ENCODE measurements around the gene KCNA1. TPM values are rescaled to one million over a fixed set of nuclear protein-coding genes. Genes with fewer than 3 reads are reported as not detected.

Gene KCNA1
- total RNA-seq, 1 experiment from 2014 or later = 2.2 TPM

DNA sequence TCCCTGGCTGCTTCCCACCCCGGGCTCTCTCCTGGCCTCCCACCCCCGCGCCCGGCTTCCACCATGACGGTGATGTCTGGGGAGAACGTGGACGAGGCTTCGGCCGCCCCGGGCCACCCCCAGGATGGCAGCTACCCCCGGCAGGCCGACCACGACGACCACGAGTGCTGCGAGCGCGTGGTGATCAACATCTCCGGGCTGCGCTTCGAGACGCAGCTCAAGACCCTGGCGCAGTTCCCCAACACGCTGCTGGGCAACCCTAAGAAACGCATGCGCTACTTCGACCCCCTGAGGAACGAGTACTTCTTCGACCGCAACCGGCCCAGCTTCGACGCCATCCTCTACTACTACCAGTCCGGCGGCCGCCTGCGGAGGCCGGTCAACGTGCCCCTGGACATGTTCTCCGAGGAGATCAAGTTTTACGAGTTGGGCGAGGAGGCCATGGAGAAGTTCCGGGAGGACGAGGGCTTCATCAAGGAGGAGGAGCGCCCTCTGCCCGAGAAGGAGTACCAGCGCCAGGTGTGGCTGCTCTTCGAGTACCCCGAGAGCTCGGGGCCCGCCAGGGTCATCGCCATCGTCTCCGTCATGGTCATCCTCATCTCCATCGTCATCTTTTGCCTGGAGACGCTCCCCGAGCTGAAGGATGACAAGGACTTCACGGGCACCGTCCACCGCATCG, 1.8 kb downstream of the KCNA1 start:
- no peak for DNase-seq (ENCODE audit: low read depth)

DNA sequence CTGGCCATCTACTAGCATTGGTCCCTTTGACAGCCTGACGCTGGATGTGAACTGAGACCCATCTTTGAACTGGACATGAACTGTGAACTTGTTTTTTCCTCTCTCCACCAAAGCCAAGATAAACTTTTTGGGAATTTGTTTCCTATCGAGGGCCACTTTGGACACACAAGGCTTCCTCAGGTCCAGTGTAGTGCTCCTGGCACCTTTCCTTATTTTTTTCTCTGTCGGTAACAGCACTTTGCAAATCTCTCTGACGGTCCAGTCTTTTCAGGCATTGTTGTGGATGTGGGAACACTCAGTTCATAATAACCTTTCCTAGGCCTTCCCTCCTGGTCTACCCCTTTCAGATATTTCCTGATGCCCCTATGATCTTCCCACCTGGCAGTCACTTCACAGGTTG, 5.0 kb downstream of the KCNA1 start:
- no peak for DNase-seq (ENCODE audit: low read depth)

DNA sequence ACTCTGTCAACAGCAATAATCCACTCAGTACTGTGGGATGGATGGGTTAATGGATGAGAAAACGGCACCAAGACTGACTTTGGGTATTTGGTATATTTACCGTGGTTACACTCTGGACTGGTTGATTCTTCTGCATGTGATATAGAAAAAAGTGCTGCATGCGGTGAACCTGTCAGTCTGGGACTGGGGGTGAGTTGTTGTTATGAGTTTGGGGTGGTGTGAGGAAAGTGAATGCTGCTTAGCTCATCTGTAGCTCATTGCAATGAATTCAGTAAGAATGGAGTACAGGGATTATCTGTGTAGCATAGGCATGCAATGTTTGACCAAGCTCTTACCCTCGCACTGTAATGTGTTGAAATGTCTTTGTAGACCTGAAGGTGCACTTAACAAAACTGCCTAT, 6.0 kb downstream of the KCNA1 start:
- no peak for DNase-seq (ENCODE audit: low read depth)

DNA sequence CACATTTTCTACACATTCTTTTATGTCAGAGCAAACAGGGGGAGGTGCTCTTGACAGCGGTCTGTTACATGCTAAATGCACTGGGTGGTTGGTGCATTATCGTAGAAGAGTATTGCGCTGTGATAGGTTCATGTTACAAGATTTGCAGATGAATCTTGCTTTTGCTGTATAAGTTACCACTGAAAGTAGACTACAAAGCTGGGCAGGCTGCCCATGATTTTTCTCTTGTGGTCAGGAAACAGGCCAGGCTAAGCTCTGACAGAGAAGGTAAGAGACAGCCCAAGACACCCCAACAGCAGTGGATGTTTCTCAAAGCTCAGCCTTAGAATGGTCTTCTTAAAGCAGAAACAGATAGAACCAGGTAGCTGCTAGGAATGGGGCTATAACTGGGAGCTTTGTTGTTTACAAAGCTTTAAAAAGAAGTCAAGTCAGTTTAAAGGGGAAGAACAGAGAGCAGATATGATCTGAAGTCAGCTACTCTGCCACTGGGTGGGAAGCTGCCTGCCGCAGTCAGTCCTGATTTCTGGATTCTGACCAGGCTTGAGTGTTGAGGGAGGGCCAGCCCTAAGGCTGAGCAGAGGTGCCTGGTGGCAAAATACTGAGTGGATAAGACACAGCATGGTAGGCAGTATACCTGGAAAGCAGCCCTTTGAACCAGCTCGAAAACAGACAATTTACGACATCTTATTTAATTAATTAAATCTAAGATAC, 9.4 kb downstream of the KCNA1 start:
- peak; percentile 50 for DNase-seq (ENCODE audit: low read depth)

DNA sequence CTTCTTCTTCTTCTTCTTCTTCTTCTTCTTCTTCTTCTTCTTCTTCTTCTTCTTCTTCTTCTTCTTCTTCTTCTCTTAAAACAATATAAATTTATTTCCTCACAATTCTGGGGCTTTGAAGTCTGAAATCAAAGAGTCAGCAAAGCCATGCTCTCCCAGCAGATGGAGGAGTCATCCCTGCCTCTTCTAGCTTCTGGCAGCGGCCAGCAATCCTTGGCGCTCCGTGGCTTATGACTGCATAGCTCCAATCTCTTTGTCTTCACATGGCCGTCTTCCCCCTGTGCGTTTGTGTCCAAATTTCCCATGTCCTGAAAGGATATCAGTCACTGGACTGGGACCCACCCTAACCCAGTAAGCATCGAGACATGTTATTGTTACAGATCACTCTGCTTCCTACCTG, 22.9 kb downstream of the KCNA1 start:
- no peak for DNase-seq (ENCODE audit: low read depth)

GRCh38 chr12:4933411-4933810, 23.7 kb downstream of the KCNA1 start:
- DNase-seq (ENCODE audit: low read depth) = no peak

GRCh38 chr12:4934407-4935035, 24.8 kb downstream of the KCNA1 start:
- DNase-seq (ENCODE audit: low read depth) = no peak

DNA sequence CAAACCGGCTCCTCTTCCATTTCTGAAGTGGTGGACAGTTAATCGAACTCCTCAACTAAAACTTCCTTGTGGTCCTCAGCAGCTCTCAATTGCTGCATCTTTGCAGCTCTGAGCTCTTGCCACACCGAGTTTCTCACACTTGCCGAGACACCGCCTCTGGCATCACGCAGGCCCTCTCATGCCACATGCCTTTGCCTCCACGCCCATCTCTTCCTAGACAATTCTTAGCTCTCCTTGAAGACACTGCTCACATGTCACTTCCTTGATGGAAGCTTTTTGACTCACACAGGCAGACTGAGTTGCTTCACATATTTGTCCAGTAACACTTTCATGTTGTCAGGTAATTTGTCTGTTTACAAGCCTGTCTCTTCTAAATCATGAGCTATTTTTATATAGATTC, 29.2 kb downstream of the KCNA1 start:
- no peak for DNase-seq (ENCODE audit: low read depth)

GRCh38 chr12:4939418-4940023, 29.8 kb downstream of the KCNA1 start:
- DNase-seq (ENCODE audit: low read depth) = no peak

DNA sequence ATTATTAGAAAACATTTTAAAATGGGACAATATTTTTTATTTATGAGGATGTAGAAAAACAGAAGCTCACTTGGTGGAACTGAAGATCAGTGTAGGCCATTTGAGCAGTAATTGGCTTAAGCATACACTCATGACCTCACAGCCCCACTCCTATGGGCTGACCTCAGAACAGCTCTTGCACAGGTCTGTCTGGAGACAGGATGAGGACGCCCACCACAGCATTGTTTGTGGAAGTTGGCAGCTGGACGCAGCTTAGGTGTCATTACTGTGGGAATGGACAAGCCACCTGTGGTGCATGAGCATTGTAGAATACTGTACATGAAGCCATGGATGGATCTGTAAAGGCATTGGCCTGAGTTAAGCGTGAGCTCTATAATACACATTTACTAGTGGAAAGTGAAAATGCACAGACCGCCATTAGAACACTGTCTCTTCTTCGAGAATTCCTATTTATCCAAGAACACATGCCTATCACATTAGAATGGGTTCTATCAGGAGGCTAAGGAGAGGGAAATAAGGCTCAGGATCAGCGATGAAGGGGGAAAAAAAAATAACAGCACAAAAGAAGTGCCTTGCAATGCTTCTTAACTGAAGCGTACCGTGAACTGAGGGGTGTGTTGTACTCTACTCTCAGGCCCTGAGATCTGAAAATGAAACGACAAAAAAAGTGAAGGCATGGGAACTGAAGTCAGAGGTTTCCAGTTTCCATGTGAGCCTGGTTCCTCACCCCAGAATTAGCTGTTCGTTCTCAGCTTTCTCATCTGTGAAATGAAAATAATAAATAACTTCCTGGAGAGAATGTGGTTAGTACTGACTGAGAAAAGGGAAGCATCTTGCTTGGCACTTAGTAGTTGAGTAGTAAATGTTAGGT, 33.6 kb downstream of the KCNA1 start:
- DNase-seq (ENCODE audit: low read depth) = no peak

GRCh38 chr12:4943938-4944284, 34.2 kb downstream of the KCNA1 start:
- no peak for DNase-seq (ENCODE audit: low read depth)

GRCh38 chr12:4947253-4947652, 37.5 kb downstream of the KCNA1 start:
- DNase-seq (ENCODE audit: low read depth) = no peak

DNA sequence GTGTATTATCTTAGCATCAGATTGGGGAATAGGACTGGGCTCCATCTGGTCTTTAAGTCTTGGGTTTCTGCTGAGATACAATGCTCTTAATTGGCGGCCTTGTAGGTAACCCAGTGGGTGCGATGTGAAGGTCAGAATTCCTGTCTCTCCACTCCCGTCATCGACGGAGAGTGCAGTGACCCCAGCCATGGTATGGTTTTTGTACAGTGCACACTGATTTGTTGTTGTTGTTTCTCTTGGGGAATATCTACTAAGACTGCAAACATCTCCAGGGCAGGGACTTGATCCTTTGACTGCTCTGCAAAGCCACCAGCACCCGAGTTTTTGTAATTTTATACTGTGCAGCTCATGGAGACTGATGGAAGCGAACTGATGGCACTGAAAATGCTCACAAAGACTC, 41.4 kb downstream of the KCNA1 start:
- DNase-seq (ENCODE audit: low read depth) = no peak

GRCh38 chr12:4951601-4952000, 41.9 kb downstream of the KCNA1 start:
- DNase-seq (ENCODE audit: low read depth) = no peak

DNA sequence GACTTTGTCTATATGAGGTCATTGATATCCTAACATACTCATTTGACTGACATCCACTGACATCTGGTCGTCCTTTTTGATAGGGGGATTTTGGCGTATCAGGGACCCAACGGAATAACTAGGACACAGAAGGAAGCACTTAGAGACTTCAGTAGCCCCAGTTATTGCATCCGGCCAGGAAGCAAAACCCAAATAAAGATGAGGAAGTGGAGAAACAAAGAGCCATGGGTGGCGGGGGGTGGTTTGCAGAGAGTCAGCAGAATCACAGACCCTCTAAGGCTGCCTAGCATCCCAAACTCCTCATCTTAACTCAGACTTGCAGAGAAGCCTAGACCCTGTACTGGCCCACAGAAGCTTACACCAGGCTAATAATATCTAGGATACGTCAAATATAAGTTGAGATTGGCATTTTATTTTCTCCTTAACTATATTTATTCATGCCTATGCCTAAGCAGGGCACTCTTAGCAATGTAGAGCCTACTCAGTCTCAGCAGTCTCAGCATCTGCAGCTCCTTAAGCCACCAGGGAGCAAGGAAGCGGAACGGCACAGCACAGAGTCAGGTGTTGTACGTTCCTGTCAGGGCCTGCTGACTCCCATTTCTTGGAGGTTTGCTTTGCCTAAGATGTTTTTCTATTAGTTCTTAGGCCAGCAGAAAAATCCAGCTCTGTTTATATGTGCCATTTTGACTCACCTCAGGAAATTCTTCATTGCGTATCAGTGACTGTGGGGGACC, 45.1 kb downstream of the KCNA1 start:
- DNase-seq (ENCODE audit: low read depth) = no peak

GRCh38 chr12:4956054-4956453, 46.3 kb downstream of the KCNA1 start:
- peak; percentile 57 for DNase-seq (ENCODE audit: low read depth)

DNA sequence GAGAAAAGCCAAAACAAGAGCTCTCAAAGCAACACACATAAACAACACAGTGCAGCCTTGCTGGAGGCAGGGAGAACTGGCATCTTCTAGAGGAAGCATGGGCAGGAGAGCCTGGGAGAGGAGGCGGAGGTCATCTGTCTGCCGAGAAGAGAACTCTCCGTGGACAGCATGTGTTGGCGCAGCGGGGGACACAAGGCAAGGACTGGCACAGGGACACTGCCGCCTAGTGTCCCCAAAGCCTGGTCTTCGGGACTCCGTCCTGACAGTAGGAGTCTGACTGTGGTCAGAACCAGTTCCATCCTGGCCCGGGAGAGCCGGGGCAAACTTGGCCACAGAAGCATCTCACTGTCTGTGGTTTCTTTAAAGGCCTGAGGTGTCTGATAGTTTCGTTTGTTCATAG, 47.3 kb downstream of the KCNA1 start:
- no peak for DNase-seq (ENCODE audit: low read depth)

GRCh38 chr12:4957761-4958160, 48.1 kb downstream of the KCNA1 start:
- no peak for DNase-seq (ENCODE audit: low read depth)

DNA sequence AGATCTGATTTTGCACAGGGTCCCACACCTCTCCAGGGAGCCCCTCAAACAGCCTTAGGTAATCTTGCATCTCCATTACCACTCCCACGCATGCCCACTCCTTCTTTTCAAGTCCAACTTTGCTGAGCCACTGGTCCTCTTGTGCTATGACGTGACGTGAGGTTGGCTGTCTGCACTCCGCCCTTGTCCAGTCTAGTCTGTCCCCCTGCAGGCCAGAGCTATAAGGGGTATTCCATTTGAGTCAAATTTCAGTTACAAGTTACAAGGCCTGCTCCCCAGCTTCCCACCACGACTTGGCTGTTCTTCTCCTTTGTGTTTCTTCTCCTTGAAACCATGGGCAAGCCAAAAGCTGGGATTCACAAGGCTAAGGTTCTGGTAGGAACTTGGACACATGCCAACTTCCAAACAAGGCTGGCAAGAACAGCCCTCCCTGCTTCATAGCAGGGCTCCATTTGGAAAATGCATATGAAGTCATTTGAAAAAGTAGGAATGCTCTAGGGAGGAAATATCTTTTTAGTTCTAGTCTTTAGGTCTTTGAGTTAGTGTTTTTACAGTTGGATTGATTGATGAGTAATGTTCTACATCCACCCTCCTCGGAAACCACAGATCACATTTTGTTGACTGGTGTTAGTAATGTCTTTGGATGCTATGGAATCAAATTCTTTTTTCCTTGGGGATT, 49.1 kb downstream of the KCNA1 start:
- peak; percentile 83 for DNase-seq (ENCODE audit: low read depth)

DNA sequence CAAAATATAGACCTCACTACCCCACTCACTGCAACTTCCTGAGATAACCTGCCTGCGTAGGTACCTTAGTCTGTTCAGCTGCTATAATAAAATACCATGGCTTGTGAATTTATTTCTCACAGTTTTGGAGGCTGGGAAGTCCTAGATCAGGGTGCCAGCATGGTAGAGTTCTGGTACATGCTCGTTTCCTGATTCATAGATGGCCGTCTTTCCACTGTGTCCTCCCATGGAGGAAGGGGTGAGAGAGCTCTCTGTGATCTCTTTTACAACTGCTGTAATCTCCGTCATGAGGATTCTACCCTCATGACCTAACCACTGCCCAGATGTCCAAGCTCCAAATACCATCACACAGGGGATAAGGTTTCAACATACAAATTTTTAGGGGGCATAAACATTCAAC, 49.7 kb downstream of the KCNA1 start:
- DNase-seq (ENCODE audit: low read depth) = peak; percentile 61

Measured in LHCN-M2 (cell line).